SK-N-SH treated with all-trans-retinoic acid at 6 μM for 48 hours (cell line): ENCODE measurements around the gene DDX3X.

ENCODE experiments used
- ARNTL ChIP-seq: fragments of 450-650 bp; formaldehyde crosslinking; IDR thresholded peaks from 2 replicates; pipeline ENCODE4 v1.5.0; 2020; ENCODE audit warnings: low read depth, mild to moderate bottlenecking, moderate library complexity, borderline replicate concordance
- CREB5 ChIP-seq: fragments of 250-450 bp; sonication (Bioruptor Pico); IDR thresholded peaks from 2 replicates; pipeline ENCODE4 v1.5.1; 2020; ENCODE audit warnings: low read depth, mild to moderate bottlenecking, moderate library complexity
- GLIS3 ChIP-seq: fragments of 250-450 bp; sonication (Bioruptor Pico); IDR thresholded peaks from 2 replicates; pipeline ENCODE4 v1.5.0; 2020; ENCODE audit warnings: mild to moderate bottlenecking, moderate library complexity
- PATZ1 ChIP-seq: fragments of 250-450 bp; sonication (Bioruptor Pico); IDR thresholded peaks from 2 replicates; pipeline ENCODE4 v1.8.0; 2020; ENCODE audit warnings: mild to moderate bottlenecking, moderate library complexity, borderline replicate concordance
- RARB ChIP-seq: fragments of 250-450 bp; sonication (Bioruptor Pico); IDR thresholded peaks from 2 replicates; pipeline ENCODE4 v1.8.0; 2021; ENCODE audit warnings: mild to moderate bottlenecking, moderate library complexity
- SNAI2 ChIP-seq: fragments of 250-450 bp; sonication (Bioruptor Pico); IDR thresholded peaks from 2 replicates; pipeline ENCODE4 v1.5.0; 2020; ENCODE audit warnings: mild to moderate bottlenecking, moderate library complexity
- TOX ChIP-seq: fragments of 250-450 bp; sonication (Bioruptor Pico); IDR thresholded peaks from 2 replicates; pipeline ENCODE4 v1.8.0; 2021; ENCODE audit warnings: mild to moderate bottlenecking, moderate library complexity, borderline replicate concordance
- ZFP3 ChIP-seq: fragments of 250-450 bp; sonication (Bioruptor Pico); IDR thresholded peaks from 2 replicates; pipeline ENCODE4 v1.5.0; 2020; ENCODE audit warnings: mild to moderate bottlenecking, moderate library complexity
- ZNF565 ChIP-seq: fragments of 450-650 bp; formaldehyde crosslinking; conservative IDR thresholded peaks from 2 replicates; pipeline ENCODE4 v1.5.0; 2020; ENCODE audit warnings: low read depth, mild to moderate bottlenecking, moderate library complexity
- ZNF70 ChIP-seq: fragments of 450-650 bp; formaldehyde crosslinking; IDR thresholded peaks from 2 replicates; pipeline ENCODE4 v1.5.0; 2020; ENCODE audit warnings: mild to moderate bottlenecking, moderate library complexity
- TF ChIP-seq, protein P1 (sequence below): fragments of 250-450 bp; sonication (Bioruptor Pico); IDR thresholded peaks from 2 replicates; pipeline ENCODE4 v1.5.0; 2020; ENCODE audit warnings: mild to moderate bottlenecking, moderate library complexity

- TF ChIP-seq ARNTL, result no peak
- TF ChIP-seq PATZ1 (CRISPR knock-in tag), result no peak
- no peak for TF ChIP-seq GLIS3 (CRISPR knock-in tag)
- TF ChIP-seq ZNF70 (CRISPR knock-in tag), result no peak
- no peak for TF ChIP-seq SNAI2
- TF ChIP-seq TOX, result no peak
- TF ChIP-seq CREB5 (CRISPR knock-in tag), result no peak
- TF ChIP-seq, protein P1, sequence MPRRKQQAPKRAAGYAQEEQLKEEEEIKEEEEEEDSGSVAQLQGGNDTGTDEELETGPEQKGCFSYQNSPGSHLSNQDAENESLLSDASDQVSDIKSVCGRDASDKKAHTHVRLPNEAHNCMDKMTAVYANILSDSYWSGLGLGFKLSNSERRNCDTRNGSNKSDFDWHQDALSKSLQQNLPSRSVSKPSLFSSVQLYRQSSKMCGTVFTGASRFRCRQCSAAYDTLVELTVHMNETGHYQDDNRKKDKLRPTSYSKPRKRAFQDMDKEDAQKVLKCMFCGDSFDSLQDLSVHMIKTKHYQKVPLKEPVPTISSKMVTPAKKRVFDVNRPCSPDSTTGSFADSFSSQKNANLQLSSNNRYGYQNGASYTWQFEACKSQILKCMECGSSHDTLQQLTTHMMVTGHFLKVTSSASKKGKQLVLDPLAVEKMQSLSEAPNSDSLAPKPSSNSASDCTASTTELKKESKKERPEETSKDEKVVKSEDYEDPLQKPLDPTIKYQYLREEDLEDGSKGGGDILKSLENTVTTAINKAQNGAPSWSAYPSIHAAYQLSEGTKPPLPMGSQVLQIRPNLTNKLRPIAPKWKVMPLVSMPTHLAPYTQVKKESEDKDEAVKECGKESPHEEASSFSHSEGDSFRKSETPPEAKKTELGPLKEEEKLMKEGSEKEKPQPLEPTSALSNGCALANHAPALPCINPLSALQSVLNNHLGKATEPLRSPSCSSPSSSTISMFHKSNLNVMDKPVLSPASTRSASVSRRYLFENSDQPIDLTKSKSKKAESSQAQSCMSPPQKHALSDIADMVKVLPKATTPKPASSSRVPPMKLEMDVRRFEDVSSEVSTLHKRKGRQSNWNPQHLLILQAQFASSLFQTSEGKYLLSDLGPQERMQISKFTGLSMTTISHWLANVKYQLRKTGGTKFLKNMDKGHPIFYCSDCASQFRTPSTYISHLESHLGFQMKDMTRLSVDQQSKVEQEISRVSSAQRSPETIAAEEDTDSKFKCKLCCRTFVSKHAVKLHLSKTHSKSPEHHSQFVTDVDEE (CRISPR knock-in tag), result no peak
- TF ChIP-seq ZNF565 (CRISPR knock-in tag), result no peak
- TF ChIP-seq ZFP3 (CRISPR knock-in tag), result no peak
- no peak for TF ChIP-seq RARB (CRISPR knock-in tag)
These were observed 2.5 kb downstream of the DDX3X start for GRCh38 chrX:41336447-41336846.
